WTC11 (cell line): ENCODE measurements around the gene NEK5.

ENCODE experiments used
- CBFB ChIP-seq: sonication (generic); formaldehyde crosslinking; IDR thresholded peaks from 2 replicates; pipeline ENCODE4 v1.8.1; 2022; ENCODE audit warnings: mild to moderate bottlenecking, low read depth, missing genetic modification reagents
- CTCF ChIP-seq: fragments of 200-600 bp; IDR thresholded peaks from 2 replicates; pipeline ENCODE4 v1.8.0; 2022; ENCODE audit warnings: antibody characterized with exemption
- E2F4 ChIP-seq: sonication (generic); formaldehyde crosslinking; IDR thresholded peaks from 2 replicates; pipeline ENCODE4 v1.8.1; 2022; ENCODE audit warnings: low read depth, mild to moderate bottlenecking, moderate library complexity, missing genetic modification reagents, borderline replicate concordance
- FOXP1 ChIP-seq: sonication (generic); formaldehyde crosslinking; IDR thresholded peaks from 2 replicates; pipeline ENCODE4 v1.8.0; 2022; ENCODE audit warnings: missing genetic modification reagents, mild to moderate bottlenecking, moderate library complexity, borderline replicate concordance
- HMGA2 ChIP-seq: fragments of 250-450 bp; sonication (Bioruptor Pico); IDR thresholded peaks from 2 replicates; pipeline ENCODE4 v1.4.0; 2021; ENCODE audit warnings: mild to moderate bottlenecking, moderate library complexity
- HMGXB4 ChIP-seq: sonication (generic); formaldehyde crosslinking; IDR thresholded peaks from 2 replicates; pipeline ENCODE4 v1.8.1; 2023; ENCODE audit warnings: mild to moderate bottlenecking, moderate library complexity, missing genetic modification reagents
- MAX ChIP-seq: sonication (generic); formaldehyde crosslinking; IDR thresholded peaks from 2 replicates; pipeline ENCODE4 v1.8.0; 2022; ENCODE audit warnings: mild to moderate bottlenecking, missing genetic modification reagents
- MLX ChIP-seq: sonication (generic); formaldehyde crosslinking; IDR thresholded peaks from 2 replicates; pipeline ENCODE4 v1.8.1; 2023; ENCODE audit warnings: mild to moderate bottlenecking, missing genetic modification reagents, moderate library complexity
- SP1 ChIP-seq: sonication (generic); formaldehyde crosslinking; conservative IDR thresholded peaks from 2 replicates; pipeline ENCODE4 v1.8.1; 2022; ENCODE audit warnings: missing genetic modification reagents
- TEAD4 ChIP-seq: sonication (generic); formaldehyde crosslinking; IDR thresholded peaks from 2 replicates; pipeline ENCODE4 v1.8.0; 2022; ENCODE audit warnings: mild to moderate bottlenecking, missing genetic modification reagents

GRCh38 chr13:52051400-52051799 is 77.5 kb downstream of the NEK5 start:
- TF ChIP-seq MLX (CRISPR knock-in tag): no peak
- TF ChIP-seq TEAD4 (CRISPR knock-in tag): no peak
- TF ChIP-seq CTCF: no peak
- TF ChIP-seq MAX: no peak
- no peak for TF ChIP-seq CBFB (CRISPR knock-in tag)
- no peak for TF ChIP-seq SP1
- TF ChIP-seq HMGA2 (CRISPR knock-in tag): no peak
- TF ChIP-seq HMGXB4 (CRISPR knock-in tag): no peak
- no peak for TF ChIP-seq FOXP1 (CRISPR knock-in tag)
- TF ChIP-seq E2F4 (CRISPR knock-in tag): no peak
